Measurements from ENCODE around the gene SAMD14.

DNA sequence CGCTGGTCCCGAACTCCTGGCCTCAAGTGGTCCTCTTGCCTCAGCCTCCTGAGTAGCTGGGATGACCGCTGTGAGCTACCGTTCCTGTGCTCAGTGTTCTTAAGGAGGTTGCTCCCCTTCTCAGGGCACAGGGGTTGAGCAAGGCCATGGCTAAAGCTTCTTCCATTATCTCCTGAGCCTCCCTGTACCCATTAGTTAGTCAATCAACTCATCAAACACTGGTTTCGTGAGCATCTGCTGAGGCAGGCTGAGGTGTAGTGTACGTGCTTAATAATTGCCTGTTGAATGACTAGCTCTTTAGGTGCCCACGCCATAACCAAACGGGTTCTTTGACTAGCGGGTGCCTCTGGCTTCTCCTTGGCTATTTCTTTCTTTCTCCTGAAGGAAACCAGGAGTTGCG, 47.5 kb upstream of the SAMD14 start:
- TF ChIP-seq POLR2A (IDR thresholded peaks at IDR 0.05) (no peak), POLR2AphosphoS5 (IDR thresholded peaks at IDR 0.05) (no peak), EP300 (IDR thresholded peaks at IDR 0.05) (no peak)
- TF ChIP-seq, protein P1, sequence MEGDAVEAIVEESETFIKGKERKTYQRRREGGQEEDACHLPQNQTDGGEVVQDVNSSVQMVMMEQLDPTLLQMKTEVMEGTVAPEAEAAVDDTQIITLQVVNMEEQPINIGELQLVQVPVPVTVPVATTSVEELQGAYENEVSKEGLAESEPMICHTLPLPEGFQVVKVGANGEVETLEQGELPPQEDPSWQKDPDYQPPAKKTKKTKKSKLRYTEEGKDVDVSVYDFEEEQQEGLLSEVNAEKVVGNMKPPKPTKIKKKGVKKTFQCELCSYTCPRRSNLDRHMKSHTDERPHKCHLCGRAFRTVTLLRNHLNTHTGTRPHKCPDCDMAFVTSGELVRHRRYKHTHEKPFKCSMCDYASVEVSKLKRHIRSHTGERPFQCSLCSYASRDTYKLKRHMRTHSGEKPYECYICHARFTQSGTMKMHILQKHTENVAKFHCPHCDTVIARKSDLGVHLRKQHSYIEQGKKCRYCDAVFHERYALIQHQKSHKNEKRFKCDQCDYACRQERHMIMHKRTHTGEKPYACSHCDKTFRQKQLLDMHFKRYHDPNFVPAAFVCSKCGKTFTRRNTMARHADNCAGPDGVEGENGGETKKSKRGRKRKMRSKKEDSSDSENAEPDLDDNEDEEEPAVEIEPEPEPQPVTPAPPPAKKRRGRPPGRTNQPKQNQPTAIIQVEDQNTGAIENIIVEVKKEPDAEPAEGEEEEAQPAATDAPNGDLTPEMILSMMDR (IDR thresholded peaks at IDR 0.05): no peak

Data from upper lobe of left lung (tissue), 4 donors.